GDM1 (cell line): Measurements from ENCODE around the gene ARHGAP36.

Experiments
- DNase-seq: peaks from one replicate; lab custom pipeline; 2025; lab: John Stamatoyannopoulos, UW

The ARHGAP36 gene

GRCh38 chrX:131072871-131073571 lies 14.9 kb downstream of the ARHGAP36 start:
- DNase-seq = no peak

GRCh38 chrX:131073607-131074006 lies 15.5 kb downstream of the ARHGAP36 start:
- no peak for DNase-seq

- DNase-seq = no peak
Observed at GRCh38 chrX:131081772-131082740, 23.9 kb downstream of the ARHGAP36 start.

DNA sequence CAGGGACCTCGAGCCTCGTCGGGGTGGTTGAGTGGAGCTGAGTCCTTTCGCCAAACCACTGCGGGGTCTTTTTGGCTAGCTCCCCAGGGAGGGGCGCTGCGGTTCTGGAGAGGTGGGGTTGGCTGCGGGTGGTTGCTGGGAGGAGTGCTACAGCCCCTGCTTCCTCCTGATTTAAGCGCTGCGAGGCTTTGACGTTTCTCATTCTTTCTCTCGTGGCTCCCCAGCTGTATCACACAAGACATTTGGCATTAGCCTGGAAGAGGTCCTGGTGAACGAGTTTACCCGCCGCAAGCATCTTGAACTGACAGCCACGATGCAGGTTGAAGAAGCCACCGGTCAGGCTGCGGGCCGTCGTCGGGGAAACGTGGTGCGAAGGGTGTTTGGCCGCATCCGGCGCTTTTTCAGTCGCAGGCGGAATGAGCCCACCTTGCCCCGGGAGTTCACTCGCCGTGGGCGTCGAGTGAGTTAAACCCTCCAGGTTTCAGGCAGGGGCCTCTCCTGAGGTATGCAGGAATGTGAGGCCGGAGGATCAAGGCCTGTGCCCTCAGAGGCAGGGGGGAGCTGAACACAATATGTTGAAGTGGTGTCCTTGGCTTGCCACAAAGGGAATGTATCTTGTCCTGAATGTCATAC lies 25.5 kb downstream of the ARHGAP36 start:
- DNase-seq = no peak

DNA sequence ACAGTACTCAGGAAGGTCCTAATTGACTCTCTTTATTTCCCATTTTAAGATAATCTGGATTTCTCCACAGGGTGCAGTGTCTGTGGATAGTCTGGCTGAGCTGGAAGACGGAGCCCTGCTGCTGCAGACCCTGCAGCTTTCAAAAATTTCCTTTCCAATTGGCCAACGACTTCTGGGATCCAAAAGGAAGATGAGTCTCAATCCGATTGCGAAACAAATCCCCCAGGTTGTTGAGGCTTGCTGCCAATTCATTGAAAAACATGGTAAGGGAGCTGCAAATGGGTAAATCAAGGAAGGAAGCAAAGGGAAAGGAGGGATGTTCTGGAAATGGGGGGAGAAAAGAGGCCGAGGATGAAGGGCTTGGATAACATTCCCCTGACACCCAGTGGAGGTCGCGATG lies 26.0 kb downstream of the ARHGAP36 start:
- DNase-seq = no peak

GRCh38 chrX:131136776-131137175 lies 78.6 kb downstream of the ARHGAP36 start:
- no peak for DNase-seq

- DNase-seq = no peak
Observed at GRCh38 chrX:131139072-131139471, 80.9 kb downstream of the ARHGAP36 start.
